ENCODE measurements around the gene KHDRBS1.

- TF ChIP-seq CTCF (IDR thresholded peaks at IDR 0.05; ENCODE audit: borderline replicate concordance, extremely low read depth, low read length, poor library complexity, severe bottlenecking) (no peak), EZH2 (IDR thresholded peaks at IDR 0.05; ENCODE audit: borderline replicate concordance, low read depth, low read length, severe bottlenecking) (no peak)
Measured at GRCh38 chr1:32014948-32015273, 1.2 kb downstream of the KHDRBS1 start.

Data from DND-41 (cell line).